Measurements from ENCODE around the gene ZNF431. TPM values are rescaled to one million over a fixed set of nuclear protein-coding genes. Genes with fewer than 3 reads are reported as not detected.

Gene ZNF431
- total RNA-seq, 1 donor from 2014 or later, result 30.4 TPM

- no peak for DNase-seq (ENCODE audit: low read depth, low spot score)
- Mint-ChIP-seq H3K27ac (ENCODE audit: unreplicated experiment) (no peak overlapping the region), H3K36me3 (ENCODE audit: low read depth) (peaks cover 26% of the 10 kb centered on the region), H3K27me3 (ENCODE audit: low read depth) (no peaks in the 10 kb centered on the region), H3K4me1 (peaks cover 4% of the 10 kb centered on the region), H3K9me3 (no peaks in the 10 kb centered on the region), H3K4me3 (no peak overlapping the region)
- TF ChIP-seq CTCF (conservative IDR thresholded peaks at IDR 0.05), result no peak
Observed at GRCh38 chr19:21164541-21164940, 22.7 kb downstream of the ZNF431 start.

GRCh38 chr19:21166436-21166835 is 24.6 kb downstream of the ZNF431 start:
- Mint-ChIP-seq H3K4me1 (peaks cover 4% of the 10 kb centered on the region), H3K36me3 (ENCODE audit: low read depth) (peaks cover 24% of the 10 kb centered on the region), H3K27me3 (ENCODE audit: low read depth) (no peaks in the 10 kb centered on the region), H3K27ac (ENCODE audit: unreplicated experiment) (no peak overlapping the region), H3K4me3 (no peak overlapping the region), H3K9me3 (no peaks in the 10 kb centered on the region)
- TF ChIP-seq CTCF (conservative IDR thresholded peaks at IDR 0.05), result no peak
- no peak for DNase-seq (ENCODE audit: low read depth, low spot score)

GRCh38 chr19:21197590-21198295 is 55.9 kb downstream of the ZNF431 start:
- H3K9me3 Mint-ChIP-seq, result peaks cover under 1% of the 10 kb centered on the region
- no peaks in the 10 kb centered on the region for H3K27me3 Mint-ChIP-seq (ENCODE audit: low read depth)
- no peak for TF ChIP-seq CTCF (conservative IDR thresholded peaks at IDR 0.05)
- H3K36me3 Mint-ChIP-seq (ENCODE audit: low read depth), result no peaks in the 10 kb centered on the region
- no peak overlapping the region for H3K27ac Mint-ChIP-seq (ENCODE audit: unreplicated experiment)
- H3K4me3 Mint-ChIP-seq, result no peak overlapping the region
- H3K4me1 Mint-ChIP-seq, result peaks cover 5% of the 10 kb centered on the region
- no peak for DNase-seq (ENCODE audit: low read depth, low spot score)

- Mint-ChIP-seq H3K27me3 (ENCODE audit: low read depth) (no peaks in the 10 kb centered on the region), H3K4me3 (no peak overlapping the region), H3K9me3 (peaks cover 15% of the 10 kb centered on the region), H3K4me1 (no peaks in the 10 kb centered on the region), H3K36me3 (ENCODE audit: low read depth) (peaks cover 7% of the 10 kb centered on the region), H3K27ac (ENCODE audit: unreplicated experiment) (no peak overlapping the region)
- TF ChIP-seq CTCF (conservative IDR thresholded peaks at IDR 0.05), result peak; percentile 72
- DNase-seq (ENCODE audit: low read depth, low spot score), result peak; percentile 13
Observed at GRCh38 chr19:21202865-21203494, 61.1 kb downstream of the ZNF431 start.

GRCh38 chr19:21210037-21210621 is 68.3 kb downstream of the ZNF431 start:
- H3K4me3 Mint-ChIP-seq, result no peak overlapping the region
- TF ChIP-seq CTCF (conservative IDR thresholded peaks at IDR 0.05), result no peak
- H3K27ac Mint-ChIP-seq (ENCODE audit: unreplicated experiment), result no peak overlapping the region
- H3K27me3 Mint-ChIP-seq (ENCODE audit: low read depth), result no peaks in the 10 kb centered on the region
- DNase-seq (ENCODE audit: low read depth, low spot score), result no peak
- H3K36me3 Mint-ChIP-seq (ENCODE audit: low read depth), result peaks cover 7% of the 10 kb centered on the region
- H3K4me1 Mint-ChIP-seq, result no peaks in the 10 kb centered on the region
- H3K9me3 Mint-ChIP-seq, result peaks cover 12% of the 10 kb centered on the region

All from neural crest cell (in vitro differentiated cells).